Keratinocyte (primary cell): ENCODE results near the gene HSPBP1. TPM values are rescaled to one million over a fixed set of nuclear protein-coding genes. Genes with fewer than 3 reads are reported as not detected.

Source experiments
- DNase-seq: peaks from one replicate; pipeline ENCODE4 v3.0.0-alpha.2; 2011; ENCODE audit warnings: low read depth, missing footprints, low spot score
- FAIRE-seq: peaks from 2 replicates; lab custom pipeline; 2011; peaks lifted over from hg19 to GRCh38; lab: Jason Lieb, UNC
- H2AFZ ChIP-seq: 2 replicates; pipeline ENCODE4 v1.6.0; 2012; ENCODE audit warnings: low read length, control low read depth, inconsistent platforms; ENCODE audit not compliant: control insufficient read depth
- H3K27ac ChIP-seq: 2 replicates; pipeline ENCODE4 v1.5.1; 2011; ENCODE audit warnings: low read length; ENCODE audit not compliant: control insufficient read depth, insufficient read depth
- H3K27me3 ChIP-seq: 3 replicates; pipeline ENCODE4 v1.6.0; 2011; ENCODE audit warnings: low read length; ENCODE audit not compliant: control insufficient read depth, insufficient read depth; ENCODE audit errors: extremely low read depth
- H3K36me3 ChIP-seq, 2 experiments: 2 replicates in 1 of 2; 3 replicates in 1 of 2; pipeline ENCODE4 v1.5.1; 2011; ENCODE audit warnings: low read length in 2 of 2, mild to moderate bottlenecking in 1 of 2; ENCODE audit not compliant: control insufficient read depth in 2 of 2, insufficient read depth in 2 of 2; ENCODE audit errors: extremely low read depth in 1 of 2
- H3K4me1 ChIP-seq: 3 replicates; pipeline ENCODE4 v1.5.1; 2011; ENCODE audit warnings: low read length; ENCODE audit not compliant: control insufficient read depth, insufficient read depth; ENCODE audit errors: extremely low read depth
- H3K4me2 ChIP-seq: 3 replicates; pipeline ENCODE4 v1.6.0; 2011; ENCODE audit warnings: low read depth, low read length; ENCODE audit not compliant: control insufficient read depth, insufficient read depth; ENCODE audit errors: extremely low read depth
- H3K4me3 ChIP-seq, 3 experiments: fragments of 200-600 bp in 1 of 3; sonication (generic) in 1 of 3; 2 replicates in 2 of 3; 3 replicates in 1 of 3; pipeline ENCODE4 v1.5.1; 2011 to 2016; ENCODE audit warnings: low read length in 3 of 3, mild to moderate bottlenecking in 3 of 3, control low read depth in 2 of 3, inconsistent platforms in 1 of 3, low read depth in 1 of 3, mixed read lengths in 1 of 3, mixed run types in 1 of 3, moderate library complexity in 1 of 3; ENCODE audit not compliant: control insufficient read depth in 2 of 3, insufficient read depth in 2 of 3; ENCODE audit errors: extremely low read depth in 1 of 3
- H3K79me2 ChIP-seq: 2 replicates; pipeline ENCODE4 v1.6.0; 2012; ENCODE audit warnings: low read length; ENCODE audit not compliant: control insufficient read depth, insufficient read depth
- H3K9ac ChIP-seq: 3 replicates; pipeline ENCODE4 v1.6.0; 2011; ENCODE audit warnings: low read length; ENCODE audit not compliant: control insufficient read depth, insufficient read depth; ENCODE audit errors: extremely low read depth
- H3K9me1 ChIP-seq: 3 replicates; pipeline ENCODE4 v1.6.0; 2011; ENCODE audit warnings: low read length; ENCODE audit not compliant: control insufficient read depth, insufficient read depth; ENCODE audit errors: extremely low read depth
- H3K9me3 ChIP-seq: 2 replicates; pipeline ENCODE4 v1.5.1; 2012; ENCODE audit warnings: low read depth, low read length; ENCODE audit not compliant: control insufficient read depth
- H4K20me1 ChIP-seq: 3 replicates; pipeline ENCODE4 v1.6.0; 2011; ENCODE audit warnings: low read length; ENCODE audit not compliant: control insufficient read depth, insufficient read depth; ENCODE audit errors: extremely low read depth
- EZH2 ChIP-seq: IDR thresholded peaks from one replicate; pipeline ENCODE4 v1.6.1; 2012; ENCODE audit warnings: inconsistent platforms, mild to moderate bottlenecking, low read length, moderate library complexity
- dilution Hi-C: fragments of 300-500 bp; cut with MboI; formaldehyde crosslinking; loops from one replicate; pipeline ENCODE4 v1.7.0; 2020; ENCODE audit warnings: low sequenced_read_pairs; ENCODE audit not compliant: extremely low pct_ligation_motif_present
- polyA plus RNA-seq, 5 experiments: library from polyadenylated mRNA; depleted of rRNA in 3 of 5; stranded (reverse) in 3 of 5; stranded (forward) in 1 of 5; unstranded in 1 of 5; fragments of >200 nt; gene quantifications; 1 replicate in 1 of 5; 2 replicates in 3 of 5; 3 replicates in 1 of 5; pipeline versions ENCODE4 v1.2.1 to v1.2.3, GENCODE V29; 2011 to 2012; ENCODE audit warnings: missing spikeins in 2 of 5, low read depth in 1 of 5, low replicate concordance in 1 of 5
- TF ChIP-seq, protein P1 (sequence below), 3 experiments: IDR thresholded peaks in 1 of 3; conservative IDR thresholded peaks in 1 of 3; optimal IDR thresholded peaks in 1 of 3; 2 replicates in 2 of 3; 3 replicates in 1 of 3; pipeline versions ENCODE3 to v1.5.1; 2011; ENCODE audit warnings: low read length in 3 of 3, mild to moderate bottlenecking in 3 of 3, moderate library complexity in 2 of 3, control low read depth in 1 of 3, inconsistent platforms in 1 of 3; ENCODE audit not compliant: insufficient read depth in 2 of 3; ENCODE audit errors: extremely low read depth in 1 of 3

The HSPBP1 gene
- polyA plus RNA-seq, 1 donor (not counting 4 experiments of a cell fraction or from before 2014, with no cell fraction given) = 20.2 TPM

DNA sequence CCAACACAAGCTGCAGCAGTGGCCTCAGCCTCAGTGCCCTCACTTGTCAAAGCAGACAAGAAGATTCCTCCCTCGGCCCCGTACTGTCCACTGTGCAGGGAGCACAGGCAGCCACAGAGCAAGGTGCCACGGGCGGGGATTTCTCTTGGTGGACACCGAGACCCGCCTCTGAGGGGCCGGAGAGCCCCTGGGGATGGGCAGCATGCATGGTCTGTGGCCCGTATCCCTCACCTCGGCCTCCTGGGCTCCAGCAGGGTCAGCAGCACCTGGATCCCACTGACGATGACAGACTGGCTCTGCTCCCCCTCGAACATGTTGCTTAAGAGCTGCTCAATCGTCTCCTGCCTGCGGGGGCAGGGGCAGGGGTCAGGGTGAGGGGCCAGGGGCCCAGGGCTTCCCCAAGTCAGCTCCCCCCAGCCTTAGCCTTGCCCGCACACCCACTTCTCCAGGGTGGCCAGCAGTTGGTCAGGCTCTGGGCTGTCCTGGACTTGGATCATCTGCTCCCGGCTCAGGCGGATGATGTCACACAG lies 37.9 kb downstream of the HSPBP1 start:
- FAIRE-seq (no peak), DNase-seq (no peak)
- no peak overlapping the region for H3K4me2 ChIP-seq
- H3K9me3 ChIP-seq = no peaks in the 10 kb centered on the region
- H3K36me3 ChIP-seq = peaks cover 48 to 53% of the 10 kb centered on the region in 2 experiments
- no peaks in the 10 kb centered on the region for H3K27me3 ChIP-seq
- no peak overlapping the region for H3K27ac ChIP-seq
- no peak overlapping the region for H3K9ac ChIP-seq
- H2AFZ ChIP-seq = no peak overlapping the region
- TF ChIP-seq EZH2 = no peak
- TF ChIP-seq, protein P1, sequence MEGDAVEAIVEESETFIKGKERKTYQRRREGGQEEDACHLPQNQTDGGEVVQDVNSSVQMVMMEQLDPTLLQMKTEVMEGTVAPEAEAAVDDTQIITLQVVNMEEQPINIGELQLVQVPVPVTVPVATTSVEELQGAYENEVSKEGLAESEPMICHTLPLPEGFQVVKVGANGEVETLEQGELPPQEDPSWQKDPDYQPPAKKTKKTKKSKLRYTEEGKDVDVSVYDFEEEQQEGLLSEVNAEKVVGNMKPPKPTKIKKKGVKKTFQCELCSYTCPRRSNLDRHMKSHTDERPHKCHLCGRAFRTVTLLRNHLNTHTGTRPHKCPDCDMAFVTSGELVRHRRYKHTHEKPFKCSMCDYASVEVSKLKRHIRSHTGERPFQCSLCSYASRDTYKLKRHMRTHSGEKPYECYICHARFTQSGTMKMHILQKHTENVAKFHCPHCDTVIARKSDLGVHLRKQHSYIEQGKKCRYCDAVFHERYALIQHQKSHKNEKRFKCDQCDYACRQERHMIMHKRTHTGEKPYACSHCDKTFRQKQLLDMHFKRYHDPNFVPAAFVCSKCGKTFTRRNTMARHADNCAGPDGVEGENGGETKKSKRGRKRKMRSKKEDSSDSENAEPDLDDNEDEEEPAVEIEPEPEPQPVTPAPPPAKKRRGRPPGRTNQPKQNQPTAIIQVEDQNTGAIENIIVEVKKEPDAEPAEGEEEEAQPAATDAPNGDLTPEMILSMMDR (optimal IDR thresholded peaks at IDR 0.05 in 1 of 3, IDR thresholded peaks at IDR 0.05 in 1 of 3, conservative IDR thresholded peaks at IDR 0.05 in 1 of 3; ENCODE audit: extremely low read depth in 1 of 3, insufficient read depth in 2 of 3, low read length in 3 of 3) = no peak
- H3K79me2 ChIP-seq = peaks cover 15% of the 10 kb centered on the region
- no peak overlapping the region for H3K4me3 ChIP-seq
- no peaks in the 10 kb centered on the region for H3K4me1 ChIP-seq
- peaks cover 5% of the 10 kb centered on the region for H4K20me1 ChIP-seq
- dilution Hi-C loops = no loop called here
- no peaks in the 10 kb centered on the region for H3K9me1 ChIP-seq

- H3K36me3 ChIP-seq = peaks cover 53 to 57% of the 10 kb centered on the region in 2 experiments
- dilution Hi-C loops = no loop called here
These were observed 38.6 kb downstream of the HSPBP1 start for GRCh38 chr19:55241143-55241934.

More at GRCh38 chr19:55241143-55241934, 38.6 kb downstream of the HSPBP1 start:
- Histone ChIP-seq H4K20me1 (peaks cover 2% of the 10 kb centered on the region), H3K9me3 (no peaks in the 10 kb centered on the region), H3K4me1 (no peaks in the 10 kb centered on the region), H2AFZ (no peak overlapping the region), H3K4me3 (no peak overlapping the region), H3K4me2 (no peak overlapping the region), H3K9me1 (no peaks in the 10 kb centered on the region), H3K79me2 (peaks cover 9% of the 10 kb centered on the region), H3K27ac (no peak overlapping the region), H3K9ac (no peak overlapping the region), H3K27me3 (no peaks in the 10 kb centered on the region)
- FAIRE-seq (no peak), DNase-seq (no peak)
- TF ChIP-seq, protein P1 (optimal IDR thresholded peaks at IDR 0.05 in 1 of 3, IDR thresholded peaks at IDR 0.05 in 1 of 3, conservative IDR thresholded peaks at IDR 0.05 in 1 of 3; ENCODE audit: extremely low read depth in 1 of 3, insufficient read depth in 2 of 3, low read length in 3 of 3) = no peak
- no peak for TF ChIP-seq EZH2
